Measurements from ENCODE around the gene DBN1. TPM values are rescaled to one million over a fixed set of nuclear protein-coding genes. Genes with fewer than 3 reads are reported as not detected.

Gene DBN1
- total RNA-seq, 1 experiment from 2014 or later = 144 TPM

DNA sequence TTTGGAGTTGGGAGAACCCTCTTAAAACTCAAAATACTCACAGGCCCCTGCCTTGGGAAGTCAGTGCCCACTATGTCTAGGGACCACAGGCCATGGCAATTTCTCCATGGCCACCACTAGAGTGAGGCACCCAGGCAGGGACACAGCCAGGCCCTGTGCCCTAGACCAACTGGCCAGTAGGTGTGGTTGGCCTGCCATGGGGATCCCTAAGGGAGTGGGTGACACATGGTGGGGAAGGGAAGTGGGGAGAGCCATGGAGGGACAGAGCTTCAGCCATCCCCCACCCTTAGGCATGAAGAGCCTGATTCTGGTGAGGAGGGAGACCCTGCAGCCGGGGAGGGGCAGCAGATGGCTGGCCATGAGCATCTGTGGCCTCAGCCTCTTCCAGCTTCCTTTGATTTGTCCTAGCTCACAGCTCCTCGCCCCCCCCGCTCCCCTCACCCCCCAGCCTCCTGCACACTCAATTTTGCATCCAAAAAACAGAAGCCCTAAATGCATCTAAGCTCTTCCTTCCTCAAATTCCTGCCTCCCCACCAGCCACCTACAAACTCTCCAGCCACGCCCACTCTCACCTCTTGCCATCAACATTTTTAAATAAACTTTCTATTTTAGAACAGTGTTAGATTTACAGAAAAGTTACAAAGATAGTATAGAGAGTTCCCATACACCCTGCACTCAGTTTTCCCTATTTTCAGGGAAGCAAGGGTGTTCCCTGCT lies 1.6 kb upstream of the DBN1 start:
- TF ChIP-seq, protein P1, sequence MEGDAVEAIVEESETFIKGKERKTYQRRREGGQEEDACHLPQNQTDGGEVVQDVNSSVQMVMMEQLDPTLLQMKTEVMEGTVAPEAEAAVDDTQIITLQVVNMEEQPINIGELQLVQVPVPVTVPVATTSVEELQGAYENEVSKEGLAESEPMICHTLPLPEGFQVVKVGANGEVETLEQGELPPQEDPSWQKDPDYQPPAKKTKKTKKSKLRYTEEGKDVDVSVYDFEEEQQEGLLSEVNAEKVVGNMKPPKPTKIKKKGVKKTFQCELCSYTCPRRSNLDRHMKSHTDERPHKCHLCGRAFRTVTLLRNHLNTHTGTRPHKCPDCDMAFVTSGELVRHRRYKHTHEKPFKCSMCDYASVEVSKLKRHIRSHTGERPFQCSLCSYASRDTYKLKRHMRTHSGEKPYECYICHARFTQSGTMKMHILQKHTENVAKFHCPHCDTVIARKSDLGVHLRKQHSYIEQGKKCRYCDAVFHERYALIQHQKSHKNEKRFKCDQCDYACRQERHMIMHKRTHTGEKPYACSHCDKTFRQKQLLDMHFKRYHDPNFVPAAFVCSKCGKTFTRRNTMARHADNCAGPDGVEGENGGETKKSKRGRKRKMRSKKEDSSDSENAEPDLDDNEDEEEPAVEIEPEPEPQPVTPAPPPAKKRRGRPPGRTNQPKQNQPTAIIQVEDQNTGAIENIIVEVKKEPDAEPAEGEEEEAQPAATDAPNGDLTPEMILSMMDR (IDR thresholded peaks at IDR 0.05; ENCODE audit: insufficient read depth in 1 of 2, low read depth in 1 of 2, low read length in 1 of 2, severe bottlenecking in 1 of 2, unreplicated experiment in 1 of 2) = no peak
- no peaks in the 10 kb centered on the region for H3K27me3 ChIP-seq (replicated peaks; ENCODE audit: control insufficient read depth, insufficient read depth, low read length)
- H3K4me3 ChIP-seq (ENCODE audit: low read depth, low read length) = no peak overlapping the region
- CTCF ChIA-PET = interaction anchor here (3.7 kb wide), 1 partner anchor 18 kb away, joined by 19 read pairs; no protein-coding TSS in a partner anchor
- intact Hi-C loops (cut with micrococcal nuclease; ENCODE audit: unreplicated experiment) = no loop called here
- DNase-seq = no peak
- Mint-ChIP-seq H3K9me3 (ENCODE audit: unreplicated experiment) (no peaks in the 10 kb centered on the region), H3K27me3 (ENCODE audit: insufficient read depth, unreplicated experiment) (no peaks in the 10 kb centered on the region), H3K27ac (ENCODE audit: unreplicated experiment) (no peak overlapping the region), H3K4me1 (ENCODE audit: low read depth, unreplicated experiment) (peaks cover 33% of the 10 kb centered on the region), H3K4me3 (ENCODE audit: unreplicated experiment) (peak overlapping the region; percentile 74), H3K36me3 (ENCODE audit: insufficient read depth, unreplicated experiment) (peaks cover 23% of the 10 kb centered on the region)
- H3K4me1 ChIP-seq = peaks cover 27% of the 10 kb centered on the region
- H3K9me3 ChIP-seq = no peaks in the 10 kb centered on the region
- POLR2A ChIA-PET = interaction anchor here (1.3 kb wide), 1 partner anchor 23 kb away, joined by 4 read pairs; the partner anchor contains the start of gene PDLIM7
- peaks cover 1% of the 10 kb centered on the region; the same call in 1 of the 2 replicates for H3K36me3 ChIP-seq (ENCODE audit: control insufficient read depth, insufficient read depth, low read length)
- no TSS peak for BruUV-seq (replicated peaks)

DNA sequence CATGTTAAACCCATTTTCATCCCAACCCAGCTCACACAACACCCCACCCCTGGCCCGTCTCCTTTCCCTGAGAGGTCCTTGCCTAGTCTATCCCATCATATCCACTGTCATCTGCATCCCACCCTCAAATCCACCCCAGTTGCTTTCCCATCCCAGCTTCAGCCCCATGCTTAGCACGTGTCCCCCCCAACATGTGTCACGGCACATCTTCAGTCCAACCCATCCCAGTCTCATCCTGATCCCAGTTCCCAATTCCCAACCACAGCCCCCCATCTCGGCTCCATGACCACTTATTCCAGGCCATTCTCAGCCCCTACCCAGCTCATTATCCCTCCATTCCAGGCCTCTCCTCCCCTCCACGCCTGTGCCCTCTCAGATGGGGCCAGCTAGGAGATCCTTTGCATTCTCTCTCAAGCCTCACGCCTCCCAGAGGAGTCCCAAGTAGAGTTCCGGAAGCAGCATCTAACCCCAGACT lies 605 bp upstream of the DBN1 start:
- intact Hi-C loops (cut with micrococcal nuclease; ENCODE audit: unreplicated experiment) = no loop called here
- Histone ChIP-seq H3K4me3 (ENCODE audit: low read depth, low read length) (peak overlapping the region; percentile 86; the same call in 1 of the 2 replicates), H3K4me1 (peaks cover 35% of the 10 kb centered on the region), H3K36me3 (ENCODE audit: control insufficient read depth, insufficient read depth, low read length) (peaks cover 1% of the 10 kb centered on the region; the same call in 1 of the 2 replicates), H3K9me3 (no peaks in the 10 kb centered on the region), H3K27me3 (replicated peaks; ENCODE audit: control insufficient read depth, insufficient read depth, low read length) (no peaks in the 10 kb centered on the region)
- CTCF ChIA-PET = interaction anchor here (1.0 to 3.7 kb wide), 3 partner anchors 17 to 69 kb away, joined by 3 to 19 read pairs (median 5); no protein-coding TSS in a partner anchor
- no peak for DNase-seq
- TF ChIP-seq, protein P1 (IDR thresholded peaks at IDR 0.05; ENCODE audit: insufficient read depth in 1 of 2, low read depth in 1 of 2, low read length in 1 of 2, severe bottlenecking in 1 of 2, unreplicated experiment in 1 of 2) = no peak
- Mint-ChIP-seq H3K4me3 (ENCODE audit: unreplicated experiment) (peak overlapping the region; percentile 74), H3K4me1 (ENCODE audit: low read depth, unreplicated experiment) (peaks cover 34% of the 10 kb centered on the region), H3K27ac (ENCODE audit: unreplicated experiment) (peak overlapping the region; percentile 11), H3K9me3 (ENCODE audit: unreplicated experiment) (no peaks in the 10 kb centered on the region), H3K27me3 (ENCODE audit: insufficient read depth, unreplicated experiment) (no peaks in the 10 kb centered on the region), H3K36me3 (ENCODE audit: insufficient read depth, unreplicated experiment) (peaks cover 23% of the 10 kb centered on the region)
- no TSS peak for BruUV-seq (replicated peaks)
- POLR2A ChIA-PET = interaction anchor here (1.3 kb wide), 1 partner anchor 24 kb away, joined by 4 read pairs; the partner anchor contains the start of gene PDLIM7

Data from Caco-2 (cell line).